Esophagus squamous epithelium (tissue), 4 donors: ENCODE measurements around the gene MCL1.

Source experiments
- POLR2A ChIP-seq, 4 donors: fragments of 450-650 bp; IDR thresholded peaks; one replicate each; pipeline ENCODE4 v1.6.1; 2017; ENCODE audit warnings: antibody characterized with exemption in 4 of 4, mild to moderate bottlenecking in 4 of 4, moderate library complexity in 3 of 4
- TF ChIP-seq, protein P1 (sequence below), 6 experiments: fragments of 450-650 bp in 4 of 6; fragments of 200-600 bp in 2 of 6; sonication (generic) in 2 of 6; IDR thresholded peaks; one replicate each; pipeline ENCODE4 v1.5.1; 2016 to 2019; ENCODE audit warnings: antibody characterized with exemption in 6 of 6, mild to moderate bottlenecking in 4 of 6, moderate library complexity in 4 of 6

DNA sequence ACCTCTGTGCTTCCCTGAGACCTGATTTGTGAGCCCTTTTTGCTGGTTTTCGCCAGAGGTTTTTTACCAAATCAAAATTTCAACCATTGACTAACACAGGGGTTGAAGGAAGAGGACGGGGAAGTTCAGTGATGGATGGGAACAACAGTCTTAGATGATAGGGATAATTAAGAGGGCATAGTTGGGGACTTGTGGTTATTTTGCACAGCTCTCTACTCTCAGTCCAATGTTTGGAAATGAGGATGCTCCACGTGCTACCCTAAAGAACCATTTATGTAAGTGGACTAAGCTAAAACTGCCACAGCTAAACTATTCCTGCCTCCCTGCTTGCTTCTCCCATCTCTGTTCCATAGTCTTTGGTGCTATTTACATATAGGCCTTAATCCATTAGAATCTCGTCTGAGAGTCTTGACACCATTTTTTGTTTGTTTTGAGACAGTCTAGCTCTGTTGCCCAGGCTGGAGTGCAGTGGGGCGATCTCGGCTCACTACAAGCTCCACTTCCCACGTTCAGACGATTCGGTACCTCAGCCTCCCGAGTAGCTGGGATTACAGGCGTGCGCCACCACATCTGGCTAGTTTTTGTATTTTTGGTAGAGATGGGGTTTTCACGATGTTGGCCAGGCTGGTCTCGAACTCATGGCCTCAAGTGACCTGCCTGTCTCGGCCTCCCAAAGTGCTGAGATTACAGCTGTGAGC is 684 bp upstream of the MCL1 start:
- TF ChIP-seq, protein P1, sequence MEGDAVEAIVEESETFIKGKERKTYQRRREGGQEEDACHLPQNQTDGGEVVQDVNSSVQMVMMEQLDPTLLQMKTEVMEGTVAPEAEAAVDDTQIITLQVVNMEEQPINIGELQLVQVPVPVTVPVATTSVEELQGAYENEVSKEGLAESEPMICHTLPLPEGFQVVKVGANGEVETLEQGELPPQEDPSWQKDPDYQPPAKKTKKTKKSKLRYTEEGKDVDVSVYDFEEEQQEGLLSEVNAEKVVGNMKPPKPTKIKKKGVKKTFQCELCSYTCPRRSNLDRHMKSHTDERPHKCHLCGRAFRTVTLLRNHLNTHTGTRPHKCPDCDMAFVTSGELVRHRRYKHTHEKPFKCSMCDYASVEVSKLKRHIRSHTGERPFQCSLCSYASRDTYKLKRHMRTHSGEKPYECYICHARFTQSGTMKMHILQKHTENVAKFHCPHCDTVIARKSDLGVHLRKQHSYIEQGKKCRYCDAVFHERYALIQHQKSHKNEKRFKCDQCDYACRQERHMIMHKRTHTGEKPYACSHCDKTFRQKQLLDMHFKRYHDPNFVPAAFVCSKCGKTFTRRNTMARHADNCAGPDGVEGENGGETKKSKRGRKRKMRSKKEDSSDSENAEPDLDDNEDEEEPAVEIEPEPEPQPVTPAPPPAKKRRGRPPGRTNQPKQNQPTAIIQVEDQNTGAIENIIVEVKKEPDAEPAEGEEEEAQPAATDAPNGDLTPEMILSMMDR (IDR thresholded peaks at IDR 0.05), result no peak
- no peak for TF ChIP-seq POLR2A (IDR thresholded peaks at IDR 0.05)
